H9 (cell line): ENCODE measurements around the gene DDI2. TPM values are rescaled to one million over a fixed set of nuclear protein-coding genes. Genes with fewer than 3 reads are reported as not detected.

Source experiments
- DNase-seq: peaks from one replicate; pipeline ENCODE4 v3.0.0-alpha.2; 2017
- H2AFZ ChIP-seq: one replicate; pipeline ENCODE4 v1.6.1; 2013; ENCODE audit warnings: mild to moderate bottlenecking, low read length, control low read depth, moderate library complexity
- H2AK5ac ChIP-seq: 2 replicates; pipeline ENCODE4 v1.6.1; 2013; ENCODE audit warnings: low read length, control low read depth, mixed read lengths; ENCODE audit not compliant: insufficient read length
- H2BK120ac ChIP-seq: one replicate; pipeline ENCODE4 v1.6.1; 2013; ENCODE audit warnings: low read depth, mild to moderate bottlenecking, low read length, control low read depth, inconsistent platforms; ENCODE audit not compliant: poor library complexity, severe bottlenecking
- H2BK12ac ChIP-seq: 2 replicates; pipeline ENCODE4 v1.6.1; 2013; ENCODE audit warnings: low read length, control low read depth, mixed read lengths, low read depth; ENCODE audit not compliant: insufficient read length
- H2BK15ac ChIP-seq: 2 replicates; pipeline ENCODE4 v1.6.1; 2013; ENCODE audit warnings: low read depth, low read length, control low read depth
- H2BK20ac ChIP-seq: one replicate; pipeline ENCODE4 v1.6.1; 2013; ENCODE audit warnings: low read depth, mild to moderate bottlenecking, low read length, control low read depth, inconsistent platforms; ENCODE audit not compliant: poor library complexity, severe bottlenecking
- H2BK5ac ChIP-seq: 2 replicates; pipeline ENCODE4 v1.6.1; 2013; ENCODE audit warnings: low read length, control low read depth, mixed read lengths; ENCODE audit not compliant: insufficient read length
- H3K14ac ChIP-seq: 2 replicates; pipeline ENCODE4 v1.6.1; 2013; ENCODE audit warnings: low read length, control low read depth; ENCODE audit not compliant: insufficient read depth
- H3K18ac ChIP-seq: 2 replicates; pipeline ENCODE4 v1.6.1; 2013; ENCODE audit warnings: low read depth, mild to moderate bottlenecking, mixed read lengths, low read length, control low read depth; ENCODE audit not compliant: insufficient read length
- H3K23ac ChIP-seq: 2 replicates; pipeline ENCODE4 v1.6.1; 2013; ENCODE audit warnings: low read length, control low read depth, mixed read lengths, low read depth; ENCODE audit not compliant: insufficient read length
- H3K23me2 ChIP-seq: 2 replicates; pipeline ENCODE4 v1.6.1; 2013; ENCODE audit warnings: low read depth, mild to moderate bottlenecking, mixed read lengths, low read length, control low read depth; ENCODE audit not compliant: insufficient read length, poor library complexity, severe bottlenecking
- H3K27ac ChIP-seq: 2 replicates; pipeline ENCODE4 v1.5.1; 2013; ENCODE audit warnings: low read length, control low read depth, mixed read lengths, low read depth; ENCODE audit not compliant: insufficient read length
- H3K27me3 ChIP-seq: 2 replicates; pipeline ENCODE4 v1.6.1; 2013; ENCODE audit warnings: low read length, control low read depth, inconsistent platforms; ENCODE audit not compliant: insufficient read depth
- H3K4ac ChIP-seq: 2 replicates; pipeline ENCODE4 v1.6.1; 2013; ENCODE audit warnings: low read depth, mild to moderate bottlenecking, control low read depth, inconsistent platforms, low read length, moderate library complexity
- H3K4me1 ChIP-seq: 2 replicates; pipeline ENCODE4 v1.6.1; 2013; ENCODE audit warnings: low read length, control low read depth, inconsistent platforms; ENCODE audit not compliant: insufficient read depth
- H3K4me2 ChIP-seq: 2 replicates; pipeline ENCODE4 v1.6.1; 2013; ENCODE audit warnings: low read length, control low read depth, mixed read lengths; ENCODE audit not compliant: insufficient read length, insufficient read depth
- H3K56ac ChIP-seq: 2 replicates; pipeline ENCODE4 v1.6.1; 2013; ENCODE audit warnings: low read depth, mild to moderate bottlenecking, mixed read lengths, low read length, control low read depth; ENCODE audit not compliant: insufficient read length
- H3K79me1 ChIP-seq: 2 replicates; pipeline ENCODE4 v1.6.1; 2013; ENCODE audit warnings: low read depth, mild to moderate bottlenecking, moderate library complexity, low read length, control low read depth, inconsistent platforms; ENCODE audit not compliant: insufficient read depth, poor library complexity, severe bottlenecking
- H3K79me2 ChIP-seq: 2 replicates; pipeline ENCODE4 v1.6.1; 2013; ENCODE audit warnings: low read length, control low read depth, inconsistent platforms; ENCODE audit not compliant: insufficient read depth
- H3K9ac ChIP-seq: 2 replicates; pipeline ENCODE4 v1.6.1; 2013; ENCODE audit warnings: low read length, control low read depth, mixed read lengths; ENCODE audit not compliant: insufficient read length; ENCODE audit errors: extremely low read depth
- H3K9me3 ChIP-seq: one replicate; pipeline ENCODE4 v1.6.1; 2013; ENCODE audit warnings: low read depth, low read length, inconsistent platforms; ENCODE audit not compliant: control insufficient read depth
- H3T11ph ChIP-seq: one replicate; pipeline ENCODE4 v1.6.1; 2013; ENCODE audit warnings: mild to moderate bottlenecking, low read length, control low read depth, inconsistent platforms
- H4K20me1 ChIP-seq: one replicate; pipeline ENCODE4 v1.6.1; 2013; ENCODE audit not compliant: control insufficient read depth, insufficient read length, insufficient read depth
- H4K5ac ChIP-seq: 2 replicates; pipeline ENCODE4 v1.6.1; 2013; ENCODE audit warnings: low read depth, mild to moderate bottlenecking, mixed read lengths, low read length, control low read depth; ENCODE audit not compliant: insufficient read length
- H4K8ac ChIP-seq: replicated peaks from 2 replicates; pipeline ENCODE4 v1.6.1; 2013; ENCODE audit warnings: low read length, control low read depth, mixed read lengths, low read depth; ENCODE audit not compliant: insufficient read length
- H4K91ac ChIP-seq: 2 replicates; pipeline ENCODE4 v1.6.1; 2013; ENCODE audit warnings: low read depth, mild to moderate bottlenecking, moderate library complexity, mixed read lengths, low read length, control low read depth; ENCODE audit not compliant: insufficient read length
- H3K27ac Mint-ChIP-seq, 3 experiments: 2 replicates in 2 of 3; 3 replicates in 1 of 3; pipeline ENCODE4 v1.8.0; 2020 to 2021; ENCODE audit warnings: mixed read lengths in 3 of 3, mild to moderate bottlenecking in 1 of 3, moderate library complexity in 1 of 3
- H3K27me3 Mint-ChIP-seq: 2 replicates; pipeline ENCODE4 v1.8.0; 2021; ENCODE audit warnings: low read depth, mild to moderate bottlenecking, moderate library complexity, mixed read lengths
- H3K36me3 Mint-ChIP-seq, 3 experiments: 2 replicates in 2 of 3; 3 replicates in 1 of 3; pipeline ENCODE4 v1.8.0; 2020 to 2021; ENCODE audit warnings: low read depth in 3 of 3, mixed read lengths in 3 of 3; ENCODE audit not compliant: insufficient read depth in 1 of 3
- H3K4me1 Mint-ChIP-seq, 2 experiments: 2 replicates each; pipeline ENCODE4 v1.8.0; 2020; ENCODE audit warnings: mixed read lengths in 2 of 2
- H3K4me3 Mint-ChIP-seq, 2 experiments: 2 replicates in 1 of 2; 3 replicates in 1 of 2; pipeline ENCODE4 v1.8.0; 2020 to 2021; ENCODE audit warnings: mild to moderate bottlenecking in 2 of 2, mixed read lengths in 2 of 2, moderate library complexity in 1 of 2
- H3K9me3 Mint-ChIP-seq, 2 experiments: 2 replicates in 1 of 2; 3 replicates in 1 of 2; pipeline ENCODE4 v1.8.0; 2020; ENCODE audit warnings: mild to moderate bottlenecking in 2 of 2, mixed read lengths in 2 of 2, moderate library complexity in 1 of 2
- WGBS: extraction: QIAGEN DNeasy Blood & Tissue Kit; methylation state at CpG from one replicate; pipeline ENCODE4 v1.1.7; 2013; ENCODE audit warnings: missing lambda C conversion rate, low lambda C conversion rate, mixed read lengths; ENCODE audit not compliant: insufficient read length; ENCODE audit errors: extremely low coverage; 5-methylcytosine and 5-hydroxymethylcytosine counted together
- total RNA-seq: library from RNA; stranded (reverse); gene quantifications from 2 replicates; pipeline ENCODE4 v1.2.1, GENCODE V29; 2021
- TF ChIP-seq, protein P1 (sequence below): fragments of 200-600 bp; sonication (generic); conservative IDR thresholded peaks from 3 replicates; pipeline ENCODE4 v1.8.0; 2021; ENCODE audit warnings: antibody characterized with exemption, mild to moderate bottlenecking

Gene DDI2
- total RNA-seq, 1 experiment from 2014 or later = 45.0 TPM

DNA sequence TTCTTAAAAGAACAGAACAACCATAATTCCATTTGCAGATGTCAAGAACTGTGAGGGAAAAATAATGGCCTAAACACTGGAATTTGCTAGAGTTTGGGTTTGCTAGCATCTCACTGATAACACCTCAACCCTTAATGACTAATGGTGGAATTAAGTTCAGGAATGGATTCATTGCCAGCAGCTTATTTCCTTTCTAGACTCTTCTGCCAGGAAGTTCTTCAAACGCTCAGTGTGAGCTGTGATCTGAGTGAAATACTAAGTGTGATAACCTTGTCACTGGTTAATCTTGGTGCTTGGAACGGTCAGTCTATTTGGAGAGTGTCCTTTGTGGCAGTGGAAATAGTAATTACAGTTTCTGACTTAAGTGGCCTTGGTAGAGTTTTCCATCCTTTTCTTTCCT, 45.2 kb downstream of the DDI2 start:
- H2BK20ac ChIP-seq = no peak overlapping the region
- H3K27ac Mint-ChIP-seq = no peak overlapping the region; a peak in 1 of 7 replicates
- peaks cover 22 to 50% (median 39%) of the 10 kb centered on the region in 3 experiments; a peak in 6 of 7 replicates for H3K36me3 Mint-ChIP-seq
- no peak overlapping the region for H4K91ac ChIP-seq
- H3K27me3 ChIP-seq = no peaks in the 10 kb centered on the region
- H3K9me3 ChIP-seq = no peaks in the 10 kb centered on the region
- no peak overlapping the region for H2AK5ac ChIP-seq
- H2BK5ac ChIP-seq = no peak overlapping the region
- no peak overlapping the region for H3K9ac ChIP-seq
- H3K14ac ChIP-seq = no peak overlapping the region
- no peak overlapping the region for H3K18ac ChIP-seq
- H3K27me3 Mint-ChIP-seq = no peaks in the 10 kb centered on the region
- no peak overlapping the region for H3K27ac ChIP-seq
- TF ChIP-seq, protein P1, sequence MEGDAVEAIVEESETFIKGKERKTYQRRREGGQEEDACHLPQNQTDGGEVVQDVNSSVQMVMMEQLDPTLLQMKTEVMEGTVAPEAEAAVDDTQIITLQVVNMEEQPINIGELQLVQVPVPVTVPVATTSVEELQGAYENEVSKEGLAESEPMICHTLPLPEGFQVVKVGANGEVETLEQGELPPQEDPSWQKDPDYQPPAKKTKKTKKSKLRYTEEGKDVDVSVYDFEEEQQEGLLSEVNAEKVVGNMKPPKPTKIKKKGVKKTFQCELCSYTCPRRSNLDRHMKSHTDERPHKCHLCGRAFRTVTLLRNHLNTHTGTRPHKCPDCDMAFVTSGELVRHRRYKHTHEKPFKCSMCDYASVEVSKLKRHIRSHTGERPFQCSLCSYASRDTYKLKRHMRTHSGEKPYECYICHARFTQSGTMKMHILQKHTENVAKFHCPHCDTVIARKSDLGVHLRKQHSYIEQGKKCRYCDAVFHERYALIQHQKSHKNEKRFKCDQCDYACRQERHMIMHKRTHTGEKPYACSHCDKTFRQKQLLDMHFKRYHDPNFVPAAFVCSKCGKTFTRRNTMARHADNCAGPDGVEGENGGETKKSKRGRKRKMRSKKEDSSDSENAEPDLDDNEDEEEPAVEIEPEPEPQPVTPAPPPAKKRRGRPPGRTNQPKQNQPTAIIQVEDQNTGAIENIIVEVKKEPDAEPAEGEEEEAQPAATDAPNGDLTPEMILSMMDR = no peak
- no peak overlapping the region for H2BK15ac ChIP-seq
- H3K79me2 ChIP-seq = no peaks in the 10 kb centered on the region
- H4K20me1 ChIP-seq = no peaks in the 10 kb centered on the region
- H2AFZ ChIP-seq = no peak overlapping the region
- H3K23ac ChIP-seq = no peak overlapping the region
- H4K5ac ChIP-seq = no peak overlapping the region
- no peaks in the 10 kb centered on the region for H3K4me1 ChIP-seq
- H3K9me3 Mint-ChIP-seq = no peaks in the 10 kb centered on the region
- no peak overlapping the region for H3K4me2 ChIP-seq
- H3T11ph ChIP-seq = no peak overlapping the region
- no peak overlapping the region for H2BK12ac ChIP-seq
- WGBS = no CpG with 5 or more reads among the region's 2 CpGs
- H3K79me1 ChIP-seq = no peaks in the 10 kb centered on the region
- H3K4me3 Mint-ChIP-seq = no peak overlapping the region
- no peaks in the 10 kb centered on the region for H3K23me2 ChIP-seq
- no peak for DNase-seq
- H3K4ac ChIP-seq = no peak overlapping the region
- no peak overlapping the region for H3K56ac ChIP-seq
- peaks cover 0 to 3% of the 10 kb centered on the region in 2 experiments; a peak in 1 of 4 replicates for H3K4me1 Mint-ChIP-seq
- no peak overlapping the region for H4K8ac ChIP-seq
- no peak overlapping the region for H2BK120ac ChIP-seq
